Kidney glomerular epithelial cell (primary cell): ENCODE results near the gene PTK6.
A peak's percentile ranks its signal among the peaks of the same experiment; 100 is the strongest.
"Not testable (repeated sequence)": the region's sequence is repeated elsewhere in the genome, so short reads cannot be mapped to it uniquely, and the experiment has no call there.

ENCODE experiments used
- DNase-seq: peaks from one replicate; lab custom pipeline; 2025; lab: John Stamatoyannopoulos, UW

PTK6 gene

DNA sequence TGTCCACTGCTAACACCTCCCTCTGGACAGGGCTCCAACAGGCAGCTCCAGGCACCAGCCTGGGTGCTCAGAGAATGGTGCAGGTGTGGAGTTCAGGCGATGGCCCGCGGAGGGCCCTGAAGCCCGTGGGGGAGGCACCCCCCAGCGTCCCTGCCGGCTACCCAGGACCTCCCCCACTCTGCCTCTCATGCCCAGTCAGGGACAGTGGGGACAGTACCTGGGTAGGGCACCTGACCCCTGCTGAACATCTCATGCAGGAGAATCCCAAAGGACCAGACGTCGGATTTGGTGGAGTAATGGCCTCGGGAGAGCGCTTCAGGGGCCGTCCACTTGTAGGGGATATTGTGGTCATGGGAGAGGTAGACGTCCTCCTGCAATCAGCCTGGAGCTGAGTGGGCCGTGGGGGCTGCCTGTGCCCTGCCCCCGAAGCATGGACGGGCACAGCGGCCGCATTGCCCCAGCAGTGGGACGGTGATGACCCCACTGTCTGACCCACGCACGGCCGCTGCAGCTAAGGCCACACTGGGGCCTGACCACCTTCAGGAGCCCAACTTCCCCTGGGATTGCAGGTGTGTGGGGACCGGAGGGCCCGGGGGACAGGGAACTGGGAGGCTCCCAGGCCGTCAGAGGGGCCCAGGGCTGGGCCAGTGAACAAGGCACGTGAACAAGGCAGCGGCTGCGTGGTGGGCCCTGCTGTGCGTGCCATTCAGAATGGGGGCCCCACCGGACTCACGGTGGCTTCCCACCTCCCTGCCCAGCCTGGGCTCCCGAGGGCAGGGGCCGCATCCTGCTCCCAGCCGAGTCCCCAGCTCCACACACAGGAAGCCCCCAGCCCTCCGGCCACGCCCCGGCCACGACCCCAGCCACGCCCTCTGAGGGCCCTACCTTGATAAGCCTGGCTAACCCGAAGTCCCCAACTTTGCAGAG, 7.1 kb downstream of the PTK6 start:
- no peak for DNase-seq

DNA sequence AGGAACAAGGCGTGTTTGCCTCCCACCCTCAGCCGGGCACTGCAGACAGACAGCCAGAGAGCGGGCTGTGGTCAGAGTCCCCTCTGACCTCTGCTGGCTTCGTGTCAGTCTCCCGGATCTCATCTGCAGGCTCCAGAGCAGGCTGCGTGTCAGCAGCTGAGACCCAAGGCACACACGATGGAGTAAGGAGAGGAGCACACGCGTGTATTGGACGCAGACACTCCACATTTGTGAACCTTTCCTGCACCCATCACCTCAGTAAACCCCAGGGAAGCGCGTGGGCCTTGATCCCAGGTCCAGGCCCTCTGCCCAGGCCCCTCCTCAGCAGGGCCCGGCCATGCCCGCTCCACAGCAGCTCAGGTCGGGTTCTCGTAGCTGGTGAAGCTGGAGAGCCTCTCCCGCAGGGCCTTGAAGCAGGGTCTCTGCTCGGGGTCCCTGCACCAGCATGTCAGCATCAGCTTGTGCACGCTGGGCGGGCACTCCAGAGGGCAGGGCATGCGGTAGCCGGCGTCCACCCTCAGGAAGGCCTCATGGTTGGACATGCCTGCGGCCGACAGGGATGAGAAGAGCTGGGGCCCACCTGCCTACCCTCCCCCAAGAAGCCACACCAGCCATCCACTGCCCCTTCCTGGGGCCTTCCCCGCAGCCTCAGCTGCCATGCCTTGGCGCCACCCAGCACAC, 7.9 kb downstream of the PTK6 start:
- DNase-seq: no peak

DNA sequence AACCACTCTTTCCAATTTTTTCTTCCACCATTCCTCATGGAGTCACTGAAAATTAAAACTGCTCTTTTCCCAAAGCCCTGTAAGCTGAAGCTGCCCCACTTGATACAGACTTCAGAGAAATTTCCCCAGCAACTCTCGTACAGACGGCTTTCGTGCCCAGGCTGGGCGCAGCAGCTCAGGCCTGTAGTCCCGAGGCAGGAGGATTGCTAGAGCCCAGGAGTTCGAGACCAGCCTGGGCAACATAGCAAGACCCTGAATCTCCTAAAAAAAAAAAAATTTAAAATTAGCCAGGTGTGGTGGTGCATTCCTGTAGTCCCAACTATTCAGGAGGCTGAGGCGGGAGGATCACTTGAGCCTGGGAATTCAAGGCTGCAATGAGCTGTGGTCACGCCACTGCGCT, 10.0 kb downstream of the PTK6 start:
- DNase-seq: no peak

GRCh38 chr20:63525971-63526370, 11.2 kb downstream of the PTK6 start:
- no peak for DNase-seq

DNA sequence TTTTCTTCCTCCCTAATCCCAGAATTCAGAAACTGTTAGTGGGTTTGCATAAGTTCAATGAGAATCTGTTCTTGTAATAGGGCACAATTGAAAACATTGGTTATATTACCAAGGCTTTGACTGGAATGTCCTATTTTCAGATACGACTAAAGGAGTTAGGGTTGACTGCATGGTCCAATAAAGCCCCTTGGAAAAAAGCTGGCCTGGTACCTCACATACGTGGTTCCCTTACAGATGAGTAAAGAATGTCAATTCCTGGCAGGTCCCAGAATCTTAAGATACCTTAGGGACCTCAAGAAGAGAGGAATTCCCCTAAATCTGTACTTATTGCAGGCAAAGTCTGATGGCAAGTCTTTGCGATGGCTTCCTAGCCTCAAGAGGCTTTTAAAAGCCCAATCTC, 12.0 kb downstream of the PTK6 start:
- no peak for DNase-seq

DNA sequence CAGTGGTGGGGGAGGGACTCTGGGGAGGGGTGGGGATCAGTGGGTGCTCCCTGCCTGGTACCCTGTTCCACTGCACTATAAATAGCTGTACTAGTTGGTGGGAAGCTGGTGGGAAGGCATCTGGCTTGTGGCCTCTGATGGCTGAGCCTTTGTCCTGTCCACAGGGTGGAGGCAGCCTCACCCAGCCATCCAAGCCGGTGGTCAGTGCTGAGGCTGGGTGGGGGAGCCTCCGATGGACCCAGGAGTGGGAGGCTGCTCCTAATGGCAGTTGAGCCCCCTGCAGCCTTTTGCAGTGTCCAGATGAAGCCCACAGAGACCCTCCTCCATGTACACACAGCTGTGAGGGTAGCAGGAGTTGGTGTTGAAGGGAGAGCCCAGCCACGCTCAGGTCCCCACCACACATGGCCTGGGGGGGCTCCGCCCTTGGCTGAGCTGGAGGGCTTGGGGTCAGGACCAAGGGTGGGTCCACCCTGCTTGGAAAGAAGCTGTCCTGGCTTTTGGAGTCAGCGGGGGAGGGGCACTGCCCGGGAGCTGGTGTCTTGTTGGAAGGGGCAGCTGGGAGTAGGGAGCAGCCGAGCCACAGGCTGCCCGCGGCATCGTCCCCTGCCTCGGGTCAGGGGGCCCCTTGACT, 14.1 kb downstream of the PTK6 start:
- no peak for DNase-seq

GRCh38 chr20:63522091-63522868, 14.9 kb downstream of the PTK6 start:
- DNase-seq: no peak

GRCh38 chr20:63521602-63522001, 15.6 kb downstream of the PTK6 start:
- no peak for DNase-seq

DNA sequence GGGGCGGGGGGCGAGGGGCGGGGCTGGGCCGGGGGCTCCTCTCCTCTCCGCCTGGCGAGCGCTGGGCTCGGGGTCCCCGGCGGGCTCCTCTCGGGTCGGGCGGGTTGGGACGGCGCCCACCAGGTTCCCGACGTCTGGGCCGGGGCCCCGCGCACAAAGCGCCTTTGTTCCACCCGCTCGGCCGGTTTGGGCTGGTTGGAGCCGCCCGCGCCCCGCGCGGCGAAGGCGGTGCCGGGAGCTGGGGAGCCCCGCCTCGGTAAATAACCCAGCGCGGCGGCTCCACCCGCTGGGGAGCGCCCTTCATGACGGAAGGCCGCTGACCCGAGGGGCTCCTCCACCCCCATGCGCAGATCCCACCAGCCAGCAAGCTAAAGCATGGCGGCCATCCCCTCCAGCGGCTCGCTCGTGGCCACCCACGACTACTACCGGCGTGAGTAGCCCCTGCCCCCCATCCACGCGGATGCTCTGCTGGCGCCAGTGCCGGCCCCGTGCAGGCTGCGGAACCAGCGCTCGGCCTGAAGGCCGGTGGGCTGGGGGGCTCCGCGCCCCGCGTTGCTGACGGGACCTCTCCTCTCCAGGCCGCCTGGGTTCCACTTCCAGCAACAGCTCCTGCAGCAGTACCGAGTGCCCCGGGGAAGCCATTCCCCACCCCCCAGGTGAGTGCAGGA, 16.1 kb downstream of the PTK6 start:
- peak; percentile 48 for DNase-seq

DNA sequence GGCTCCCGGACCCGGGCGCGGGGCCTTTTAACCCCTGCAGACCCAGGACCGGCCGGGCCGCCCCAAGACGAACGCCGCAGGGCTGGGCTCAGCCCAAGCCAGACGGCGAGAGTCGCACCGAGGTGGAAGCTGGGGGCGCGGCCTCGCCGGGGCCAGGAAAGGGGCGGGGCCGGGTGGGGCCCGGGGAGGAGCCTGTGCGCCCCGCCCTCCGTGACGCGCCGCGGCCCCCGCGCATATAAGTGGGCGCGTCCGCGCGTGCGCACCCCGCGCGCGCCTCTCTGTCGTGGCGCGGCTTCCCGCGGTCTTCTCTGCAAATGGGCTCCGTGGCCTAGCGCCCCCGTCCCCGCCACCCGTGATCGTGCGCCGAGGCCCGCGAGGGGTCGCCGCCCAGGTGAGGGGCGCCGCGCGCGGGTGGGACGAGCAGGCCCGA, 16.7 kb downstream of the PTK6 start, which contains the start of gene PPDPF:
TSS of gene PPDPF (plus strand) at position 262 of the 430 bp plus-strand sequence. CDS start 544 bp downstream, outside the sequence.
- DNase-seq: peak; percentile 35

DNA sequence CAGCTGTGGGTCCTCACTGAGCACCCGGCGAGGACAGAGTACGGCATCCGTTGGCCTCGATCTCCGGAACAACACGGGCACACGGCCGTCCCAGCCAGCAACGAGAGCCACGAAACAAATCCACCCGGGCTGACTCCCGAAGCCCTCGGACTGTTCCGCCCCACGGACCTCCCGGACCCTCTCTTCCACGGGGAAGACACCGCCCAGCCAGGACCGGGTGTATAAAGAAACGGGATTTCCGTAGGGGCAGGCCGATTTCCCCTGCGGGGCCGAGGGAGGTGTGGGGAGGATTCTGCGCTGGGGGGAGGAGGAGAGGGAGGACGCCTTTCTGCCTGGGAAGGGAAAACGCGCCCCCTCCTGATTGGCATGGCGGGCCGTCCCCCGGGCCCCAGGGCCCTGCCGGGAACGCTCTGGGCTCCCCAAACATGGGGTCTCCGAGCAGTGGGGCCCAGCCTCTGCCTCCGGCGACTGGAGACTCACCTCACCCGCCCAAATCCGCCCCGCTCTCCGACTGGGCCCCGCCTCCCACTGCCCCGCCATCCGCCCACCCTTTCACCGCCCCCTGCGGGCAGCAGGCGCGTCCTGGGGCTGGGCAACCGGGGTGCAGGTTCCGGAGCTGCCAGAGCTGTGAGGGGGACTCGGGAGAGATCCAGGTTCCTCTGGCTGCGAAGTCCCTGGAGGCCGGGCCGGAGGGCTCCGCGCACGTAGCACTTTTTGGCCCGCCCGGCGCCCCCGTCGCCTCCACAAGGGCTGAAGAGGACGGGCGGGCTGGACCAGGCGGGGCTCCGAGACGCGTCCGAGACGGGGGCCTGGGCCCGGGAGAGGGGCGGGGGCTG, 17.3 kb downstream of the PTK6 start:
- DNase-seq: no peak

GRCh38 chr20:63518946-63519667, 18.1 kb downstream of the PTK6 start:
- no peak for DNase-seq

- no peak for DNase-seq
Observed at GRCh38 chr20:63518351-63518861, 18.8 kb downstream of the PTK6 start.

DNA sequence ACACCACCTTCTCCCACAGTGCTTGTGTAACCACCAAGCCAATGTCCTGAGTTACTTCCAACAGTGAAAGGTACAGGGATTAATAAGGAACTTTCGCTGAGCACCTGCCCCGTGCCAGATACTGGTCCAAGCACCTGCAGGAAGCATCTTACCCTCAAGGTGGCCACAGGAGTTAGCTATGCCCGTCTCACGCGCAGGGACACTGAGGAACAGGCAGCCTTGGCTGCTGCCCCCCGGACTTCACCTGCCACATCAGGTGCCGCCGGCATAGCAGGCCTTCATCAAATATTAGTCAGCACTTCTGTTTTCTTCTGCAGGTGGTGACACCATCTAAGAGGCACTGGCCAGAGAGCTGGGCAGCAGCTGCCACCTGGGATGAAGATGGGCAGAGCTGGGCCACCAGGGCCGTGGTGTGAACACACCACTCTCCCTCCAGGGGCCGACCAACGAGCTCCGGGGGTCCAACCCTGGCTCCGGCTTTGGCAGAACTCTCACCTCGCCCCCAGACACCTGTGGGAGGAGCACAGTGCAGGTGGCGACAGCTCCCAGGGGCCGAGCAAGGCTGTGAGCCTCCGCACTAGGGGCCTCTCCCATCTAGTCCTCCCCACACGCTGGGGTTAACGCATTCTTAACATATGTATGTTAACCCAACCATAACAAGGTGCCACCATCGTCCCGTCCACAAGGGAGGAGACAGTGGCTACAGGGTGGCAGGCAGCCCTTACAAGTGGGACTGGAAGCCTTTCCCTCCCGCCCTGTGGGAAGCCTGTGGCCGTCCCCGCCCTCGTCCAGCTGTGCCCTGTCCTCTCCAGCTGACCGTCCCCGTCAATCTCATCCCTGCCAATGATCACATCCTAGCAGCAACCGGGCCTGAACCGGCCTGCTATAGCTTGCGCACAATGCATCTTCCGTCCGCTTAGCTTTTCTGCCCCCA, 19.5 kb downstream of the PTK6 start:
- no peak for DNase-seq

DNA sequence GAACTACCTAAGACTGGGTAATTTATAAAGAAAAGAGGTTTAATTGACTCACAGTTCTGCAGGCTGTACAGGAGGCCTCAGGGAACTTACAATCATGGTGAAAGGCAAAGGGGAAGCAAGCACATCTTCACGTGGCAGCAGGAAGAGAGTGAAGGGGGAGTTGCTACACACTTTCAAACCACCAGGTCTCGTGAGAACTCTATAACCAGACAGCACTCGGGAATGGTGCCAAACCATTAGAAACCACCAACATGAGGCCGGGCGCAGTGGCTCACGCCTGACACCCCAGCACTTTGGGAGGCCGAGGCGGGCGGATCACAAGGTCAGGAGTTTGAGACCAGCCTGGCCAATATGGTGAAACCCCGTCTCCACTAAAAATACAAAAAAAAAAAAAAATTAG, 22.7 kb downstream of the PTK6 start:
- not testable (repeated sequence) for DNase-seq

GRCh38 chr20:63513207-63513606, 24.0 kb downstream of the PTK6 start:
- DNase-seq: no peak

GRCh38 chr20:63509088-63509564, 28.1 kb downstream of the PTK6 start:
- DNase-seq: no peak

GRCh38 chr20:63508072-63508768, 29.0 kb downstream of the PTK6 start:
- no peak for DNase-seq
